A549 (cell line): Measurements from ENCODE around the gene KATNIP. TPM values are rescaled to one million over a fixed set of nuclear protein-coding genes. Genes with fewer than 3 reads are reported as not detected.

ENCODE experiments used
- ATAC-seq, 2 experiments: fragments of 200-7000 bp in 1 of 2; fragments of >200 bp in 1 of 2; cut with Nextera tagmentation in 1 of 2; cut with Tn5 transposase in 1 of 2; 3 replicates each; pipeline versions ENCODE4 v1.8.0 to v1.9.1; 2018 to 2020; ENCODE audit warnings: mild to moderate bottlenecking in 1 of 2, moderate library complexity in 1 of 2
- CTCF ChIA-PET: fragments of 300-600 bp; sonication (Branson Sonifier 250); formaldehyde crosslinking; extraction: SDS; loops from one replicate; lab custom pipeline; 2021; ENCODE audit warnings: antibody characterized with exemption, inconsistent platforms; lab: Yijun Ruan, JAX
- POLR2A ChIA-PET: fragments of 350-600 bp; formaldehyde crosslinking; extraction: SDS; loops from one replicate; lab custom pipeline; 2021; ENCODE audit warnings: antibody characterized with exemption, inconsistent platforms; lab: Yijun Ruan, JAX
- DNase-seq, 2 experiments: peaks; one replicate each; pipeline versions ENCODE4 v3.0.0 to v3.0.0-alpha.2; 2011 to 2016; ENCODE audit warnings: low read depth in 1 of 2, low spot score in 1 of 2
- FAIRE-seq: peaks from 2 replicates; lab custom pipeline; 2011; peaks lifted over from hg19 to GRCh38; lab: Jason Lieb, UNC
- H3K27ac ChIP-seq, 2 experiments: fragments of >200 bp; sonication (Bioruptor Twin); formaldehyde crosslinking; 3 replicates each; pipeline ENCODE4 v1.5.1; 2016 to 2017
- H3K4me1 ChIP-seq: fragments of >200 bp; sonication (Bioruptor Twin); formaldehyde crosslinking; 3 replicates; pipeline ENCODE4 v1.6.1; 2016
- H3K4me2 ChIP-seq: fragments of >200 bp; sonication (Bioruptor Twin); formaldehyde crosslinking; 3 replicates; pipeline ENCODE4 v1.6.1; 2016
- H3K4me3 ChIP-seq: fragments of >200 bp; sonication (Bioruptor Twin); formaldehyde crosslinking; 3 replicates; pipeline ENCODE4 v1.5.1; 2016
- H3K9me3 ChIP-seq: fragments of >200 bp; sonication (Bioruptor Twin); formaldehyde crosslinking; 3 replicates; pipeline ENCODE4 v1.6.1; 2016
- ATOH8 ChIP-seq: fragments of 250-450 bp; sonication (Bioruptor Pico); IDR thresholded peaks from 2 replicates; pipeline ENCODE4 v1.5.0; 2020; ENCODE audit warnings: low read depth, mild to moderate bottlenecking, moderate library complexity
- CBX2 ChIP-seq: fragments of 200-600 bp; sonication (generic); IDR thresholded peaks from 2 replicates; pipeline ENCODE4 v1.6.1; 2016; ENCODE audit warnings: low read depth, mild to moderate bottlenecking, borderline replicate concordance
- CEBPB ChIP-seq, 2 experiments: fragments of >200 bp in 1 of 2; sonication (Bioruptor Twin) in 1 of 2; formaldehyde crosslinking in 1 of 2; IDR thresholded peaks; 2 replicates each; pipeline ENCODE4 v1.6.1; 2012 to 2016
- CHD4 ChIP-seq: fragments of 200-600 bp; sonication (generic); IDR thresholded peaks from 2 replicates; pipeline ENCODE4 v1.6.1; 2016; ENCODE audit warnings: antibody characterized with exemption, mild to moderate bottlenecking, borderline replicate concordance
- CTCF ChIP-seq: fragments of >200 bp; sonication (Bioruptor Twin); formaldehyde crosslinking; IDR thresholded peaks from 3 replicates; pipeline ENCODE4 v1.5.1; 2016
- E2F6 ChIP-seq: IDR thresholded peaks from 2 replicates; pipeline ENCODE4 v1.6.1; 2012; ENCODE audit warnings: low read depth, borderline replicate concordance
- ESRRA ChIP-seq: fragments of 150-350 bp; IDR thresholded peaks from 2 replicates; pipeline ENCODE4 v1.6.1; 2014; ENCODE audit warnings: mild to moderate bottlenecking, low read length, borderline replicate concordance
- FOSB ChIP-seq: fragments of 250-450 bp; sonication (Bioruptor Pico); IDR thresholded peaks from 2 replicates; pipeline ENCODE4 v1.5.0; 2020; ENCODE audit warnings: mild to moderate bottlenecking, moderate library complexity
- HOXA7 ChIP-seq: fragments of 250-450 bp; sonication (Bioruptor Pico); IDR thresholded peaks from 2 replicates; pipeline ENCODE4 v1.5.0; 2020; ENCODE audit warnings: mild to moderate bottlenecking, moderate library complexity
- HOXB5 ChIP-seq: fragments of 250-450 bp; sonication (Bioruptor Pico); IDR thresholded peaks from 2 replicates; pipeline ENCODE4 v1.5.0; 2020; ENCODE audit warnings: mild to moderate bottlenecking, moderate library complexity
- JUN ChIP-seq, 2 experiments: fragments of >200 bp; sonication (Bioruptor Twin); formaldehyde crosslinking; IDR thresholded peaks; 2 replicates in 1 of 2; 3 replicates in 1 of 2; pipeline ENCODE4 v1.6.1; 2016 to 2017
- JUNB ChIP-seq: fragments of >200 bp; sonication (Bioruptor Twin); formaldehyde crosslinking; IDR thresholded peaks from 2 replicates; pipeline ENCODE4 v1.6.1; 2016
- KDM1A ChIP-seq: fragments of 200-600 bp; sonication (generic); IDR thresholded peaks from 2 replicates; pipeline ENCODE4 v1.6.1; 2016; ENCODE audit warnings: low read depth, mild to moderate bottlenecking
- KDM5A ChIP-seq: fragments of 200-600 bp; sonication (generic); IDR thresholded peaks from 2 replicates; pipeline ENCODE4 v1.6.1; 2016; ENCODE audit warnings: antibody characterized with exemption, mild to moderate bottlenecking
- MAZ ChIP-seq: fragments of 150-350 bp; IDR thresholded peaks from 2 replicates; pipeline ENCODE4 v1.6.1; 2014; ENCODE audit warnings: antibody characterized with exemption, low read depth, low read length, borderline replicate concordance
- MYC ChIP-seq: IDR thresholded peaks from 2 replicates; pipeline ENCODE4 v1.6.1; 2012; ENCODE audit warnings: mild to moderate bottlenecking, inconsistent platforms, low read length, improper control_type of control experiment, borderline replicate concordance
- RAD21 ChIP-seq, 2 experiments: fragments of >200 bp in 1 of 2; sonication (Bioruptor Twin) in 1 of 2; formaldehyde crosslinking in 1 of 2; IDR thresholded peaks in 1 of 2; conservative IDR thresholded peaks in 1 of 2; 2 replicates in 1 of 2; 3 replicates in 1 of 2; pipeline ENCODE4 v1.6.1; 2012 to 2018; ENCODE audit warnings: inconsistent platforms in 1 of 2
- ZNF302 ChIP-seq: fragments of 250-450 bp; sonication (Bioruptor Pico); IDR thresholded peaks from 2 replicates; pipeline ENCODE4 v1.9.0; 2021; ENCODE audit warnings: inconsistent platforms, mild to moderate bottlenecking, moderate library complexity
- WGBS: methylation state at CpG from one replicate; pipeline ENCODE4 v1.1.6; 2017; ENCODE audit errors: missing lambda C conversion rate; 5-methylcytosine and 5-hydroxymethylcytosine counted together
- polyA plus RNA-seq, 4 experiments: library from polyadenylated mRNA; depleted of rRNA in 3 of 4; stranded (reverse); fragments of >200 nt; fragmentation: RNase III in 1 of 4; extraction: RNeasy Plus Mini Kit Qiagen cat#74134 plus additional on column Dnase treatment in 1 of 4; gene quantifications; 2 replicates in 3 of 4; 3 replicates in 1 of 4; pipeline ENCODE4 v1.2.3, GENCODE V29; 2011 to 2017
- TF ChIP-seq, protein P1 (sequence below): IDR thresholded peaks from 2 replicates; pipeline ENCODE4 v1.6.1; 2012
- TF ChIP-seq, protein P2 (sequence below): fragments of 200-600 bp; sonication (generic); IDR thresholded peaks from 2 replicates; pipeline ENCODE4 v1.6.1; 2016; ENCODE audit warnings: antibody characterized with exemption, mild to moderate bottlenecking, moderate library complexity

The KATNIP gene
- polyA plus RNA-seq, 2 of the 4 experiments (the other 2 are of a cell fraction), result 12.8 to 27.1 TPM

DNA sequence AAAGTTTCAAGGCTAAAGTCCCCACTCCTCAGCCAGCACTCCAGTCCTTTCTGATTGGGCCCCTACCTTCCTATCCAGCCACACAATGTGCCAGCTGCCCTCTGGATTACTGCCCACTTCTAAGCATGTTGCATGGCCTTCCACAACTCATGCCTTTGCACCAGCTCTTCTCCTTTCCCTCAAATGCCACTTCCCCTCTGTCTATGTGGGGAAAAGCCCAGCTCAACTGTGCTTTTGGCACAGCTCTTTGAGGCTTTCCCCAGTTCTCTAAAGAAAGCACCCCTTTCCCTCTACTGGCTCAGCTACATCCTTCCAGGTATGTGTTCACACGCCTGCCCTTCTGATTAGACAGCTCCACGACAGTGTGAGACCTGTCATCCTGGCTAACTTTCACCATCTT is 18.8 kb upstream of the KATNIP start:
- no peak; a peak in 1 of 6 replicates for ATAC-seq
- CTCF ChIA-PET, result interaction anchor here (1.7 to 2.6 kb wide), 2 partner anchors 15 to 109 kb away, joined by 3 to 11 read pairs; no protein-coding TSS in a partner anchor
- H3K4me1 ChIP-seq, result no peaks in the 10 kb centered on the region
- no peak for TF ChIP-seq ESRRA
- TF ChIP-seq JUN (IDR thresholded peaks at IDR 0.05), result no peak
- no peak for TF ChIP-seq RAD21 (conservative IDR thresholded peaks at IDR 0.05 in 1 of 2, IDR thresholded peaks at IDR 0.05 in 1 of 2)
- TF ChIP-seq MYC, result no peak
- no peak for TF ChIP-seq CTCF
- TF ChIP-seq FOSB, result no peak
- TF ChIP-seq KDM5A, result no peak
- TF ChIP-seq, protein P1, sequence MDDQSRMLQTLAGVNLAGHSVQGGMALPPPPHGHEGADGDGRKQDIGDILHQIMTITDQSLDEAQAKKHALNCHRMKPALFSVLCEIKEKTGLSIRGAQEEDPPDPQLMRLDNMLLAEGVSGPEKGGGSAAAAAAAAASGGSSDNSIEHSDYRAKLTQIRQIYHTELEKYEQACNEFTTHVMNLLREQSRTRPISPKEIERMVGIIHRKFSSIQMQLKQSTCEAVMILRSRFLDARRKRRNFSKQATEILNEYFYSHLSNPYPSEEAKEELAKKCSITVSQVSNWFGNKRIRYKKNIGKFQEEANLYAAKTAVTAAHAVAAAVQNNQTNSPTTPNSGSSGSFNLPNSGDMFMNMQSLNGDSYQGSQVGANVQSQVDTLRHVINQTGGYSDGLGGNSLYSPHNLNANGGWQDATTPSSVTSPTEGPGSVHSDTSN, result no peak
- TF ChIP-seq, protein P2, sequence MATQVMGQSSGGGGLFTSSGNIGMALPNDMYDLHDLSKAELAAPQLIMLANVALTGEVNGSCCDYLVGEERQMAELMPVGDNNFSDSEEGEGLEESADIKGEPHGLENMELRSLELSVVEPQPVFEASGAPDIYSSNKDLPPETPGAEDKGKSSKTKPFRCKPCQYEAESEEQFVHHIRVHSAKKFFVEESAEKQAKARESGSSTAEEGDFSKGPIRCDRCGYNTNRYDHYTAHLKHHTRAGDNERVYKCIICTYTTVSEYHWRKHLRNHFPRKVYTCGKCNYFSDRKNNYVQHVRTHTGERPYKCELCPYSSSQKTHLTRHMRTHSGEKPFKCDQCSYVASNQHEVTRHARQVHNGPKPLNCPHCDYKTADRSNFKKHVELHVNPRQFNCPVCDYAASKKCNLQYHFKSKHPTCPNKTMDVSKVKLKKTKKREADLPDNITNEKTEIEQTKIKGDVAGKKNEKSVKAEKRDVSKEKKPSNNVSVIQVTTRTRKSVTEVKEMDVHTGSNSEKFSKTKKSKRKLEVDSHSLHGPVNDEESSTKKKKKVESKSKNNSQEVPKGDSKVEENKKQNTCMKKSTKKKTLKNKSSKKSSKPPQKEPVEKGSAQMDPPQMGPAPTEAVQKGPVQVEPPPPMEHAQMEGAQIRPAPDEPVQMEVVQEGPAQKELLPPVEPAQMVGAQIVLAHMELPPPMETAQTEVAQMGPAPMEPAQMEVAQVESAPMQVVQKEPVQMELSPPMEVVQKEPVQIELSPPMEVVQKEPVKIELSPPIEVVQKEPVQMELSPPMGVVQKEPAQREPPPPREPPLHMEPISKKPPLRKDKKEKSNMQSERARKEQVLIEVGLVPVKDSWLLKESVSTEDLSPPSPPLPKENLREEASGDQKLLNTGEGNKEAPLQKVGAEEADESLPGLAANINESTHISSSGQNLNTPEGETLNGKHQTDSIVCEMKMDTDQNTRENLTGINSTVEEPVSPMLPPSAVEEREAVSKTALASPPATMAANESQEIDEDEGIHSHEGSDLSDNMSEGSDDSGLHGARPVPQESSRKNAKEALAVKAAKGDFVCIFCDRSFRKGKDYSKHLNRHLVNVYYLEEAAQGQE, result no peak
- TF ChIP-seq CEBPB (IDR thresholded peaks at IDR 0.05), result no peak
- no peak for TF ChIP-seq ATOH8 (CRISPR knock-in tag)
- no peak for TF ChIP-seq ZNF302
- TF ChIP-seq HOXB5 (CRISPR knock-in tag), result no peak
- TF ChIP-seq CBX2, result no peak
- TF ChIP-seq HOXA7 (CRISPR knock-in tag), result no peak
- TF ChIP-seq KDM1A, result no peak
- no peak for TF ChIP-seq JUNB
- no peak for TF ChIP-seq MAZ
- no peak for TF ChIP-seq CHD4
- no peak for TF ChIP-seq E2F6
- H3K4me2 ChIP-seq, result no peak overlapping the region
- no peaks in the 10 kb centered on the region for H3K9me3 ChIP-seq
- no peak for FAIRE-seq
- POLR2A ChIA-PET, result interaction anchor here (1.3 kb wide), 1 partner anchor 19 kb away, joined by 3 read pairs; the partner anchor contains the start of gene KATNIP
- no peak for DNase-seq
- H3K4me3 ChIP-seq, result no peak overlapping the region
- H3K27ac ChIP-seq, result no peak overlapping the region
- 100% methylated on average over 2 of the region's 2 CpGs for WGBS
